Ishikawa (cell line): ENCODE results near the gene TMEM42.

Experiments
- CREB1 ChIP-seq: IDR thresholded peaks from 2 replicates; pipeline ENCODE4 v1.6.1; 2012; ENCODE audit warnings: low read depth
- EGR1 ChIP-seq: IDR thresholded peaks from 2 replicates; pipeline ENCODE4 v1.6.1; 2012
- EP300 ChIP-seq: IDR thresholded peaks from 2 replicates; pipeline ENCODE4 v1.6.1; 2012; ENCODE audit warnings: borderline replicate concordance
- MAX ChIP-seq: IDR thresholded peaks from 2 replicates; pipeline ENCODE4 v1.6.1; 2012
- NFIC ChIP-seq: IDR thresholded peaks from 2 replicates; pipeline ENCODE4 v1.6.1; 2012
- RAD21 ChIP-seq: IDR thresholded peaks from 2 replicates; pipeline ENCODE4 v1.6.1; 2012; ENCODE audit warnings: low read depth
- REST ChIP-seq: IDR thresholded peaks from 2 replicates; pipeline ENCODE4 v1.6.1; 2012; ENCODE audit warnings: low read depth, mild to moderate bottlenecking
- TAF1 ChIP-seq: IDR thresholded peaks from 2 replicates; pipeline ENCODE4 v1.6.1; 2012; ENCODE audit warnings: low read depth, mild to moderate bottlenecking
- TCF12 ChIP-seq: IDR thresholded peaks from 2 replicates; pipeline ENCODE4 v1.6.1; 2012; ENCODE audit warnings: low read depth
- TEAD4 ChIP-seq: IDR thresholded peaks from 2 replicates; pipeline ENCODE4 v1.6.1; 2012
- YY1 ChIP-seq: IDR thresholded peaks from 2 replicates; pipeline ENCODE4 v1.6.1; 2012; ENCODE audit warnings: low read depth
- ZBTB7A ChIP-seq: IDR thresholded peaks from 2 replicates; pipeline ENCODE4 v1.6.1; 2012; ENCODE audit warnings: low read depth

- TF ChIP-seq MAX, result no peak
- no peak for TF ChIP-seq REST
- TF ChIP-seq EP300, result no peak
- no peak for TF ChIP-seq RAD21
- no peak for TF ChIP-seq ZBTB7A
- TF ChIP-seq YY1, result no peak
- no peak for TF ChIP-seq TAF1
- no peak for TF ChIP-seq EGR1
- TF ChIP-seq TCF12, result no peak
- TF ChIP-seq CREB1, result no peak
- TF ChIP-seq NFIC, result no peak
- no peak for TF ChIP-seq TEAD4
Observed at GRCh38 chr3:44886561-44886960, 24.8 kb downstream of the TMEM42 start.
